HepG2 (cell line): ENCODE results near the gene SULT2A1. TPM values are rescaled to one million over a fixed set of nuclear protein-coding genes. Genes with fewer than 3 reads are reported as not detected.

Source experiments
- ATAC-seq: fragments of 200-7000 bp; cut with Tn5 transposase; 3 replicates; pipeline ENCODE4 v1.9.1; 2020; ENCODE audit warnings: mild to moderate bottlenecking, moderate library complexity
- BruUV-seq: library from RNA; stranded (reverse); fragments of 400-500 nt; replicated peaks from 2 replicates; lab custom pipeline; 2021; lab: Mats Ljungman, UMichigan
- CTCF ChIA-PET: fragments of 300-600 bp; formaldehyde crosslinking; extraction: SDS; loops from one replicate; lab custom pipeline; 2021; ENCODE audit warnings: low total read pairs, inconsistent platforms, low intra/inter-chr PET ratio; lab: Yijun Ruan, JAX
- POLR2A ChIA-PET: fragments of 350-600 bp; sonication (Branson Sonifier 250); formaldehyde crosslinking; loops from one replicate; lab custom pipeline; 2020; ENCODE audit warnings: antibody characterized with exemption, inconsistent platforms; lab: Yijun Ruan, JAX
- DNase-seq: peaks from one replicate; pipeline ENCODE4 v3.0.0-alpha.2; 2015; ENCODE audit warnings: low spot score
- FAIRE-seq: peaks from 3 replicates; lab custom pipeline; 2011; peaks lifted over from hg19 to GRCh38; lab: Jason Lieb, UNC
- H2AFZ ChIP-seq: one replicate; pipeline ENCODE4 v1.6.1; 2011; ENCODE audit warnings: low read length, inconsistent platforms
- H3K27ac ChIP-seq: fragments of 300-600 bp; 3 replicates; pipeline ENCODE4 v1.8.0; 2011; ENCODE audit warnings: mixed run types, mild to moderate bottlenecking, mixed read lengths, low read length, inconsistent platforms; ENCODE audit not compliant: insufficient read depth; ENCODE audit errors: extremely low read length
- H3K27me3 ChIP-seq, 2 experiments: fragments of 200-600 bp in 1 of 2; 2 replicates in 1 of 2; 3 replicates in 1 of 2; pipeline versions ENCODE4 v1.6.0 to v1.8.0; 2011; ENCODE audit warnings: low read length in 2 of 2, mild to moderate bottlenecking in 2 of 2, moderate library complexity in 2 of 2, inconsistent platforms in 1 of 2; ENCODE audit not compliant: insufficient read depth in 2 of 2, control insufficient read depth in 1 of 2
- H3K36me3 ChIP-seq, 2 experiments: fragments of 200-600 bp in 1 of 2; replicated peaks in 1 of 2; 2 replicates in 1 of 2; 3 replicates in 1 of 2; pipeline versions ENCODE4 v1.5.1 to v1.8.0; 2011; ENCODE audit warnings: low read length in 2 of 2, inconsistent platforms in 1 of 2; ENCODE audit not compliant: insufficient read depth in 2 of 2, control insufficient read depth in 1 of 2
- H3K4me1 ChIP-seq: 2 replicates; pipeline ENCODE4 v1.5.1; 2012; ENCODE audit warnings: low read length, inconsistent platforms; ENCODE audit not compliant: insufficient read depth
- H3K4me2 ChIP-seq: 2 replicates; pipeline ENCODE4 v1.6.0; 2011; ENCODE audit warnings: low read depth, low read length, inconsistent platforms
- H3K4me3 ChIP-seq, 3 experiments: fragments of 200-600 bp in 1 of 3; sonication (generic), shearing (Covaris generic) in 1 of 3; replicated peaks in 1 of 3; 2 replicates each; pipeline ENCODE4 v1.5.1; 2011 to 2016; ENCODE audit warnings: low read length in 3 of 3, inconsistent platforms in 2 of 3, low read depth in 2 of 3, mild to moderate bottlenecking in 2 of 3, control low read depth in 1 of 3, mixed read lengths in 1 of 3; ENCODE audit not compliant: insufficient read depth in 1 of 3
- H3K79me2 ChIP-seq: one replicate; pipeline ENCODE4 v1.6.1; 2011; ENCODE audit warnings: low read length, inconsistent platforms; ENCODE audit not compliant: insufficient read depth
- H3K9ac ChIP-seq: 2 replicates; pipeline ENCODE4 v1.6.0; 2011; ENCODE audit warnings: mild to moderate bottlenecking, low read depth, low read length, inconsistent platforms; ENCODE audit not compliant: insufficient read depth
- H3K9me3 ChIP-seq: 2 replicates; pipeline ENCODE4 v1.5.1; 2012; ENCODE audit warnings: mild to moderate bottlenecking, low read length
- H4K20me1 ChIP-seq: 2 replicates; pipeline ENCODE4 v1.6.0; 2011; ENCODE audit warnings: inconsistent platforms, mild to moderate bottlenecking, low read length, moderate library complexity; ENCODE audit not compliant: insufficient read depth
- BCLAF1 ChIP-seq: fragments of 450-650 bp; IDR thresholded peaks from 2 replicates; pipeline ENCODE4 v1.6.1; 2017; ENCODE audit warnings: mild to moderate bottlenecking
- CHCHD3 ChIP-seq: sonication (generic); formaldehyde crosslinking; IDR thresholded peaks from 2 replicates; pipeline ENCODE4 v1.8.0; 2022; ENCODE audit warnings: mild to moderate bottlenecking, missing genetic modification reagents, moderate library complexity
- GPN1 ChIP-seq: sonication (generic); formaldehyde crosslinking; IDR thresholded peaks from 2 replicates; pipeline ENCODE4 v1.5.1; 2020; ENCODE audit warnings: missing genetic modification reagents, borderline replicate concordance
- MXD1 ChIP-seq: sonication (generic); formaldehyde crosslinking; IDR thresholded peaks from 2 replicates; pipeline ENCODE4 v1.4.0; 2020; ENCODE audit warnings: mild to moderate bottlenecking, missing genetic modification reagents
- NFKBIZ ChIP-seq: IDR thresholded peaks from 2 replicates; pipeline ENCODE4 v1.6.1; 2018; ENCODE audit warnings: missing genetic modification reagents, missing compliant biosample characterization
- NR2F1 ChIP-seq, 2 experiments: fragments of 450-650 bp in 1 of 2; formaldehyde crosslinking in 1 of 2; IDR thresholded peaks; 2 replicates each; pipeline versions ENCODE4 v1.5.0 to v1.6.1; 2016 to 2020; ENCODE audit warnings: mild to moderate bottlenecking in 1 of 2, missing compliant biosample characterization in 1 of 2, missing genetic modification reagents in 1 of 2, moderate library complexity in 1 of 2
- PHB2 ChIP-seq: fragments of 450-650 bp; IDR thresholded peaks from 2 replicates; pipeline ENCODE4 v1.6.1; 2018; ENCODE audit not compliant: partially characterized antibody
- RBAK ChIP-seq: sonication (generic); formaldehyde crosslinking; IDR thresholded peaks from 2 replicates; pipeline ENCODE4 v1.5.1; 2020; ENCODE audit warnings: mild to moderate bottlenecking, missing genetic modification reagents
- THYN1 ChIP-seq: sonication (generic); formaldehyde crosslinking; IDR thresholded peaks from 2 replicates; pipeline ENCODE4 v1.8.1; 2023; ENCODE audit warnings: low read depth, mild to moderate bottlenecking, moderate library complexity, missing genetic modification reagents, borderline replicate concordance
- ZBTB42 ChIP-seq: sonication (generic); formaldehyde crosslinking; IDR thresholded peaks from 2 replicates; pipeline ENCODE4 v1.5.0; 2020; ENCODE audit warnings: mild to moderate bottlenecking, missing genetic modification reagents
- ZNF281 ChIP-seq: sonication (generic); formaldehyde crosslinking; IDR thresholded peaks from 2 replicates; pipeline ENCODE4 v1.4.0; 2020; ENCODE audit warnings: missing genetic modification reagents, borderline replicate concordance
- ZNF577 ChIP-seq: sonication (generic); formaldehyde crosslinking; IDR thresholded peaks from 2 replicates; pipeline ENCODE4 v1.4.0; 2020; ENCODE audit warnings: mild to moderate bottlenecking, low read depth, missing genetic modification reagents, borderline replicate concordance
- ZNF619 ChIP-seq: sonication (generic); formaldehyde crosslinking; IDR thresholded peaks from 2 replicates; pipeline ENCODE4 v1.4.0; 2020; ENCODE audit warnings: mild to moderate bottlenecking, missing genetic modification reagents
- whole genome bisulfite sequencing: methylation state at CpG from one replicate; pipeline ENCODE4 v1.1.6; 2017; ENCODE audit warnings: low lambda C conversion rate; 5-methylcytosine and 5-hydroxymethylcytosine counted together
- in situ Hi-C: cut with HindIII; loops from 2 replicates; pipeline ENCODE4 v1.10.0; 2017; ENCODE audit warnings: low pct_unique_long_range_greater_than_20kb; ENCODE audit not compliant: extremely low pct_ligation_motif_present
- intact Hi-C: fragments of 100-400 bp; cut with micrococcal nuclease; formaldehyde crosslinking; loops from one replicate; pipeline ENCODE4 v1.10.0; 2022; ENCODE audit not compliant: unreplicated experiment
- polyA plus RNA-seq, 8 experiments: library from polyadenylated mRNA; depleted of rRNA in 3 of 8; stranded (reverse) in 7 of 8; unstranded in 1 of 8; fragments of >200 nt; fragmentation: Illumina TruSeq in 4 of 8; extraction: Trizol in 4 of 8; gene quantifications; 2 replicates each; pipeline versions ENCODE4 v1.2.1 to v1.2.3, GENCODE V29; 2011 to 2016; ENCODE audit warnings: low read depth in 4 of 8, missing spikeins in 1 of 8, mixed read lengths in 1 of 8; ENCODE audit not compliant: insufficient read depth in 1 of 8
- total RNA-seq, 5 experiments: library from RNA; depleted of rRNA; stranded (reverse); fragments of >200 nt; fragmentation: Illumina TruSeq; extraction: Trizol; gene quantifications; 2 replicates each; pipeline ENCODE4 v1.2.3, GENCODE V29; 2016; ENCODE audit warnings: low read depth in 1 of 5

The SULT2A1 gene
- total and polyA plus RNA-seq, 2 of the 13 experiments (the other 11 are each of a cell fraction or from before 2014, with no cell fraction given), result 137 to 193 TPM

- H2AFZ ChIP-seq, result no peak overlapping the region
- no peak overlapping the region for H3K4me3 ChIP-seq
- 3% methylated on average over 4 of the region's 4 CpGs for WGBS
- H3K4me1 ChIP-seq, result peaks cover 11% of the 10 kb centered on the region; the same call in 1 of the 2 replicates
- intact Hi-C loops, result no loop called here
- H4K20me1 ChIP-seq, result no peaks in the 10 kb centered on the region
- TF ChIP-seq CHCHD3, result no peak
- ATAC-seq (no peak), DNase-seq (no peak), FAIRE-seq (no peak)
- H3K9me3 ChIP-seq, result no peaks in the 10 kb centered on the region
- no peak overlapping the region for H3K27ac ChIP-seq
- no TSS peak for BruUV-seq
- H3K36me3 ChIP-seq, result no peaks in the 10 kb centered on the region
- ChIA-PET POLR2A (no interaction called here), CTCF (no interaction called here)
- H3K79me2 ChIP-seq, result no peaks in the 10 kb centered on the region
- H3K9ac ChIP-seq, result no peak overlapping the region
- H3K4me2 ChIP-seq, result no peak overlapping the region
- in situ Hi-C loops, result no loop called here
- peaks cover 3 to 5% of the 10 kb centered on the region in 2 experiments; a peak in 3 of 5 replicates for H3K27me3 ChIP-seq
Observed at GRCh38 chr19:47854459-47854858, 31.7 kb downstream of the SULT2A1 start.

DNA sequence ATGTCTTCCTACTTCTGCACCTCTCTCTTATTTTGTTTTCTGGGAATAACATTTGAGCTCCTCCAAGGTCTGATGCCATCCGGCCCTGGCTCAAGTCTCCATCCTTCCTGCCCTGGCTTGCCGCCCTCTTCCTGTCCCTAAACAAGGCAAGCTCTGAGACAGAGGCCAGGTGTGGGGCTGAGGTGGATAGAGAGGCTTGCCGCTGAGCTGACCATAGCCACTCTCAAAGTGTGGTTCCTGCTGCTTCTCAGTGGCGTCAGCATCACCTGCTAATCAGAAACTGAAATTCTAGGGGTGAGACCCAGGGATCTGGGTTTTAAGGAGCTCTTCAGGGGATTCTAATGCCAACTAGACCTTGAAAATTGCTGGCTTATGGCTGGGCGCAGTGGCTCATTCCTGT, 33.1 kb downstream of the SULT2A1 start:
- Histone ChIP-seq H3K36me3 (no peaks in the 10 kb centered on the region), H3K4me1 (peaks cover 3% of the 10 kb centered on the region; the same call in 1 of the 2 replicates), H3K4me3 (no peak overlapping the region), H2AFZ (no peak overlapping the region), H4K20me1 (no peaks in the 10 kb centered on the region), H3K9ac (no peak overlapping the region), H3K27me3 (peaks cover 2 to 3% of the 10 kb centered on the region in 2 experiments; a peak in 3 of 5 replicates), H3K4me2 (no peak overlapping the region), H3K79me2 (no peaks in the 10 kb centered on the region), H3K9me3 (no peaks in the 10 kb centered on the region), H3K27ac (no peak overlapping the region)
- no peak for FAIRE-seq
- CTCF ChIA-PET, result no interaction called here
- intact Hi-C loops (no loop called here), in situ Hi-C loops (no loop called here)
- DNase-seq, result no peak
- WGBS, result 39% methylated on average over 4 of the region's 5 CpGs
- BruUV-seq, result no TSS peak
- ATAC-seq, result no peak
- POLR2A ChIA-PET, result no interaction called here
- TF ChIP-seq RBAK (CRISPR knock-in tag), result no peak
- TF ChIP-seq BCLAF1, result no peak
- no peak for TF ChIP-seq THYN1 (CRISPR knock-in tag)
- TF ChIP-seq PHB2, result no peak
- TF ChIP-seq GPN1 (CRISPR knock-in tag), result no peak
- TF ChIP-seq ZNF577, result no peak
- TF ChIP-seq ZNF619, result no peak
- no peak for TF ChIP-seq NFKBIZ
- TF ChIP-seq NR2F1 (CRISPR knock-in tag; IDR thresholded peaks at IDR 0.05), result no peak
- no peak for TF ChIP-seq ZBTB42 (CRISPR knock-in tag)
- no peak for TF ChIP-seq MXD1
- no peak for TF ChIP-seq ZNF281 (CRISPR knock-in tag)
